ENCODE measurements around the gene KLHL25. TPM values are rescaled to one million over a fixed set of nuclear protein-coding genes. Genes with fewer than 3 reads are reported as not detected.

The KLHL25 gene
- total RNA-seq, 2 experiments from 2014 or later = 5.3 to 5.7 TPM

- H3K27ac Mint-ChIP-seq = peak overlapping the region; percentile 95
- H3K9me3 Mint-ChIP-seq = no peaks in the 10 kb centered on the region
- ChIA-PET CTCF (interaction anchor here (0.6 to 4.4 kb wide), 9 partner anchors 8 to 1033 kb away, joined by 3 to 23 read pairs (median 3); no protein-coding TSS in a partner anchor), POLR2A (interaction anchor here (0.9 to 4.4 kb wide), 6 partner anchors 8 to 304 kb away, joined by 3 to 38 read pairs (median 5); no protein-coding TSS in a partner anchor)
- DNase-seq = peak; percentile 69
- no peaks in the 10 kb centered on the region for H3K27me3 Mint-ChIP-seq
- H3K4me1 Mint-ChIP-seq (ENCODE audit: low read depth) = peaks cover 75% of the 10 kb centered on the region
- intact Hi-C loops (cut with micrococcal nuclease) = no loop called here
- peaks cover 41% of the 10 kb centered on the region for H3K36me3 Mint-ChIP-seq
- H3K4me3 Mint-ChIP-seq = peak overlapping the region; percentile 53
Measured at GRCh38 chr15:85710340-85710842, 84.3 kb downstream of the KLHL25 start.

Small RNAs within 50 kb of the gene (microRNA-seq; reads per million reads assigned to microRNA genes)
- gene MIR1276 (ENCODE audit: borderline microRNAs expressed, borderline number of aligned reads, borderline replicate concordance) (2.0 reads per million), gene MIR548AP (ENCODE audit: borderline microRNAs expressed, borderline number of aligned reads, borderline replicate concordance) (not detected)
